Breast epithelium (tissue), 4 donors: Measurements from ENCODE around the gene SPOPL. TPM values are rescaled to one million over a fixed set of nuclear protein-coding genes. Genes with fewer than 3 reads are reported as not detected.

ENCODE experiments used
- DNase-seq, 2 donors: peaks; one replicate each; pipeline ENCODE4 v3.0.0-alpha.2; 2019; ENCODE audit warnings: low spot score in 2 of 2
- H3K27ac ChIP-seq, 2 donors: fragments of 200-600 bp; sonication (generic) in 1 of 2; one replicate each; pipeline ENCODE4 v1.5.1; 2016 to 2019; ENCODE audit warnings: mild to moderate bottlenecking in 1 of 2
- H3K27me3 ChIP-seq, 2 donors: fragments of 200-600 bp; sonication (generic) in 1 of 2; one replicate each; pipeline versions ENCODE4 v1.5.1 to v1.6.0; 2017 to 2019; ENCODE audit warnings: control low read depth in 1 of 2, mild to moderate bottlenecking in 1 of 2
- H3K36me3 ChIP-seq: fragments of 200-600 bp; one replicate; pipeline ENCODE4 v1.5.1; 2019
- H3K4me1 ChIP-seq, 2 donors: fragments of 200-600 bp; sonication (generic); one replicate each; pipeline ENCODE4 v1.5.1; 2016 to 2019; ENCODE audit warnings: control low read depth in 1 of 2
- H3K4me3 ChIP-seq, 3 donors: fragments of 200-600 bp; sonication (generic); 1 replicate in 2 of 3; 2 replicates in 1 of 3; pipeline ENCODE4 v1.5.1; 2016 to 2019; ENCODE audit warnings: mild to moderate bottlenecking in 3 of 3, moderate library complexity in 2 of 3
- H3K9me3 ChIP-seq, 2 donors: fragments of 200-600 bp; sonication (generic) in 1 of 2; one replicate each; pipeline ENCODE4 v1.5.1; 2016 to 2019; ENCODE audit warnings: control low read depth in 1 of 2
- POLR2A ChIP-seq: fragments of 450-650 bp; IDR thresholded peaks from one replicate; pipeline ENCODE4 v1.6.1; 2016; ENCODE audit warnings: antibody characterized with exemption, mild to moderate bottlenecking, moderate library complexity
- POLR2AphosphoS5 ChIP-seq, 3 donors: sonication (generic); formaldehyde crosslinking; IDR thresholded peaks; one replicate each; pipeline ENCODE4 v1.6.1; 2017; ENCODE audit warnings: antibody characterized with exemption in 3 of 3
- intact Hi-C: fragments of 100-400 bp; cut with DNase I; formaldehyde crosslinking; loops from one replicate; pipeline ENCODE4 v1.15.1; 2023; ENCODE audit warnings: low total_unique reads
- total RNA-seq, 3 donors: library from RNA; depleted of rRNA; stranded (reverse); fragments of >200 nt; gene quantifications; one replicate each; pipeline ENCODE4 v1.1.0, GENCODE V29; 2016
- TF ChIP-seq, protein P1 (sequence below), 3 donors: fragments of 450-650 bp; IDR thresholded peaks; one replicate each; pipeline ENCODE4 v1.5.1; 2016 to 2017; ENCODE audit warnings: antibody characterized with exemption in 3 of 3, mild to moderate bottlenecking in 3 of 3, moderate library complexity in 3 of 3

The SPOPL gene
- total RNA-seq, 3 donors from 2014 or later = 25.3 to 71.4 (median 49.2) TPM

DNA sequence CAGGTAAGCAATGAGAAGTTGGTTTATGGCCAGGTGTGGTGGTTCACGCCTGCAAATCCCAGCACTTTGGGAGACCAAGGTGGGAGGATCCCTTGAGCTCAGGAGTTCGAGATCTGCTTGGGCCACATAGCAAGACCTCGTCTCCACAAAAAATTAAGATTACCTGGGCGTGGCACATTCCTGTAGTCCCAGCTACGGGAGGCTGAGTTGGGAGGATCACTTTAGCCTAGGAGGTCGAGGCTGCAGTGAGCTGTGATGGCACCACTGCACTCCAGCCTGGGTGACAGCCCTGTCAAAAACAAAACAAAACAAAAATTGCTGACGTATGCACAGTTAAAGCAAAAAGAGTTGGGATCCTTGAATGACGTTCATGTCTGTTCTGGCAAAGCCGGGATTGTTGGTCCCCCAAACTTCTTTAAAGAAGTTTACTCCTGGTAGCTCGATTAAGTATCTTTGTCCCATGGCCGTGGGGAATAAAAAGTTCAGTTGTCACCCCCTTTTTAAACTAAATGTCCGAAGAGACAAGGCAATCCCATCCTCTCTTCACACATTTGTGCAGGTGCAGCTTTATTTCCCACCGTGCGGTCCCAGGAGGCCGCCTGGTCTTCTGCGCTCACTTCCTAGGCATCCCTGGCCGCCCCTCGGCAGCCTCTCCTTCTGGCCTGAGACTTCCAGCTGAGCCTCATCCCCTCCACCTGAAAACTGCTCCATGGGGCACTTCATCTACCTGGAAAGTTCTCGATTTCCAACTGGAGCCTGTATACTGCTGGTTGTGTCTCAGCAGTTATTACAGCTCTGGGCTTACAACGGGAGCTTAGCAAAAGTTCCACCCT, 762 bp upstream of the SPOPL start:
- Histone ChIP-seq H3K4me1 (no peaks in the 10 kb centered on the region), H3K36me3 (no peaks in the 10 kb centered on the region), H3K9me3 (no peaks in the 10 kb centered on the region), H3K27me3 (no peaks in the 10 kb centered on the region), H3K4me3 (peak overlapping the region; percentile 84 to 97 (median 94)), H3K27ac (peak overlapping the region; percentile 97 to 99)
- intact Hi-C loops = no loop called here
- TF ChIP-seq POLR2A (no peak), POLR2AphosphoS5 (IDR thresholded peaks at IDR 0.05) (no peak)
- TF ChIP-seq, protein P1, sequence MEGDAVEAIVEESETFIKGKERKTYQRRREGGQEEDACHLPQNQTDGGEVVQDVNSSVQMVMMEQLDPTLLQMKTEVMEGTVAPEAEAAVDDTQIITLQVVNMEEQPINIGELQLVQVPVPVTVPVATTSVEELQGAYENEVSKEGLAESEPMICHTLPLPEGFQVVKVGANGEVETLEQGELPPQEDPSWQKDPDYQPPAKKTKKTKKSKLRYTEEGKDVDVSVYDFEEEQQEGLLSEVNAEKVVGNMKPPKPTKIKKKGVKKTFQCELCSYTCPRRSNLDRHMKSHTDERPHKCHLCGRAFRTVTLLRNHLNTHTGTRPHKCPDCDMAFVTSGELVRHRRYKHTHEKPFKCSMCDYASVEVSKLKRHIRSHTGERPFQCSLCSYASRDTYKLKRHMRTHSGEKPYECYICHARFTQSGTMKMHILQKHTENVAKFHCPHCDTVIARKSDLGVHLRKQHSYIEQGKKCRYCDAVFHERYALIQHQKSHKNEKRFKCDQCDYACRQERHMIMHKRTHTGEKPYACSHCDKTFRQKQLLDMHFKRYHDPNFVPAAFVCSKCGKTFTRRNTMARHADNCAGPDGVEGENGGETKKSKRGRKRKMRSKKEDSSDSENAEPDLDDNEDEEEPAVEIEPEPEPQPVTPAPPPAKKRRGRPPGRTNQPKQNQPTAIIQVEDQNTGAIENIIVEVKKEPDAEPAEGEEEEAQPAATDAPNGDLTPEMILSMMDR (IDR thresholded peaks at IDR 0.05) = no peak
- DNase-seq = no peak

DNA sequence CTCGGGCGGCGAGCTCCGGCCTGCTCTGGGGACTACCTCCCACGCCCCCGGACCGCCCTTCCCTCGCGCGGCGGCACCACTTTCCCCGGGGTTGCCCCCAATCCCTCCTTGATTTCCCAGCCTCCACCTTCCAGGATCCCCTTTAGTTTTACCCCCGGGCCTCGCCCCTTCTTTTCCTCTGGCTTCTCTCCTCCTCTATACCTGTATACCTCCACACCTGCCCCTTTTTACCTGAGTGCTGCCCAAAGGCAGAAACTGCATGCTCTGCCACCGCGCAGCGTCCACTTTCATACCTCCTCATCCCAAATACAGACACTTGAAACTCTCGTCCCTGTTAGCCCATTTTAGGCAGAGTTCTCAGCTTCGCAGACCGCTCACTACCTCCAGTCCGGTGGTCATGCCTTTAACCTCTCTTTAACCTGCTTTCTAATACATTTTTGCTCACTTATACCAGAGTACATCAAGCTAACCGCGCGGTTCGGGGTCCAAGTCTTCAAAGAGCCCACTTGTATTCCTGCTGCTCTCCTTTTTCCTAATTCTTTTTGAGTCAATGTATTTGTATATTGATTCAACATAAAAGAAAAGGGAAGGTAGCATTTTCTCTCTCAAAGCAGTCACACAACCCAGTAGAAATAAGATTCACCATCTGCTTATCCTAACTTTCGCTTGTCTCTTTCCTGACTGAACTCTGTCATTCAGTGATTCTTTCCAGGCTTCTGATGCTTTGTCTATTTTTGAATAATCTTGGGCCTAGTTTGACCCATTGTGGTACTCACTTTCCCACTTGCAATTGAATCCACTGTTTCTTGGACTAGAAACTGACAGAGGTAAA, 901 bp downstream of the SPOPL start:
- peak in 1 of 2 donors; percentile 43 for DNase-seq
- intact Hi-C loops = no loop called here
- Histone ChIP-seq H3K9me3 (no peaks in the 10 kb centered on the region), H3K4me3 (peak overlapping the region; percentile 84 to 97 (median 94)), H3K27me3 (no peaks in the 10 kb centered on the region), H3K36me3 (no peaks in the 10 kb centered on the region), H3K27ac (peak overlapping the region; percentile 97 to 99), H3K4me1 (no peaks in the 10 kb centered on the region)
- TF ChIP-seq POLR2AphosphoS5 (IDR thresholded peaks at IDR 0.05) (no peak), POLR2A (no peak)
- TF ChIP-seq, protein P1 (IDR thresholded peaks at IDR 0.05) = no peak

DNA sequence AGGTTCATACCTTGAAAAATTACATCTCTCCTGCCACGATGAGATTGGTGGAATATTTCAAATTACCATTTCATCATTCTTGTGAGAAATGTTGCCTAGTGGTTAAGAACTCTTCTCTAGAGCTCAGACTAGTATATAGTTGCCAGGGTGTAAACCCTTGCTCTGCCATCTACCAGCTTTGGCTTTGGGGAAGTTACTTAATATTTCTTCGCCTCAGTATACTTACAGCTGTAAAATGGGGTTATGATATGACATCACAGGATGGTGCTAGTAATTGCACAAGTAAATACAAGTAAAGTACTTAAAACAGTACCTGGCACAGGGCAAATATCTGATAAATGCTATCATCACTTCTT, 1.5 kb downstream of the SPOPL start:
- H3K9me3 ChIP-seq = no peaks in the 10 kb centered on the region
- H3K36me3 ChIP-seq = no peaks in the 10 kb centered on the region
- H3K4me3 ChIP-seq = peak overlapping the region; percentile 84 to 97 (median 94)
- TF ChIP-seq POLR2AphosphoS5 (IDR thresholded peaks at IDR 0.05) (no peak), POLR2A (no peak)
- TF ChIP-seq, protein P1 (IDR thresholded peaks at IDR 0.05) = no peak
- no peaks in the 10 kb centered on the region for H3K4me1 ChIP-seq
- intact Hi-C loops = no loop called here
- H3K27me3 ChIP-seq = no peaks in the 10 kb centered on the region
- H3K27ac ChIP-seq = peak overlapping the region; percentile 97 to 99
- no peak for DNase-seq

DNA sequence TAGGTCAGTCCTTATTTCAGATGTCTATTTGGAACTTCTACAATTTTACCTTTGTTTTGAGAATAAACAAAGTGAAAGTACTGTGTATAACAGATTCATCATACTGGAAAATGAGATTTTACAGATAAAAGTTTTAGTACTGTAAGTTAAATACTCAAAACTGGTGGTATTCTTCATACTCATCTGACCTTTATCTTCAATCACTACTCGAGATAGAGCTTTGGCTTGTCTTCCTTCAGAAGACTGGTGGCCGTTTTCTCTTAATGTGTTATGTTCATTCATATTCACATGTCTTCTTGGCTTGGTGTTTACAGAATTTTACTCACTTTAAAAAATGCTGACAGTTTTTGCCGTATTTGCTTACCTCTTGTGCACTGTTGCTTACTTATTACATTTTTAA, 2.1 kb downstream of the SPOPL start:
- Histone ChIP-seq H3K4me3 (peak overlapping the region; percentile 84 to 97 (median 94)), H3K27ac (peak overlapping the region; percentile 97 to 99), H3K36me3 (no peaks in the 10 kb centered on the region), H3K9me3 (no peaks in the 10 kb centered on the region), H3K27me3 (no peaks in the 10 kb centered on the region), H3K4me1 (no peaks in the 10 kb centered on the region)
- TF ChIP-seq, protein P1 (IDR thresholded peaks at IDR 0.05) = no peak
- TF ChIP-seq POLR2A (no peak), POLR2AphosphoS5 (IDR thresholded peaks at IDR 0.05) (no peak)
- intact Hi-C loops = no loop called here
- no peak for DNase-seq

DNA sequence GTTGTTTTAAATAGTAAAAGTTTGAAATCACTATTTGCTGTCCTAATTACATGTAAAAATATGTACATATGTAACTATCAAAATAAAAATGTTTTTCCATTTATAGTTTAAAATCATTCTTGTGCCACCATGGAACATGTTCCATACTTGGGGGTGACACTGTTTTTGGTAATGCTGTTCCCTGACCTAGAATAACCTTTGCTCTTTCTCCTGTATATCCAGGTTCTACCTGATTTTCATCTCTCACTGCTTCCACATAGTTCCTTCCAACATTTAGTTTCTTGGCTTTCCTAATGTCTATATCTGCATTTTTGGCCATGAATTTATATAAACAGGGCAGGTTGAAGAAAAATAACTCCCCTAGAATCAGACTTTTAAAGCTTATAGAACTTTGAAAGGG, 2.5 kb downstream of the SPOPL start:
- Histone ChIP-seq H3K27me3 (no peaks in the 10 kb centered on the region), H3K36me3 (no peaks in the 10 kb centered on the region), H3K4me1 (no peaks in the 10 kb centered on the region), H3K4me3 (peak overlapping the region in 2 of 3 donors; percentile 84 to 94), H3K9me3 (no peaks in the 10 kb centered on the region), H3K27ac (peak overlapping the region; percentile 97 to 99)
- no peak for DNase-seq
- intact Hi-C loops = no loop called here
- TF ChIP-seq POLR2A (no peak), POLR2AphosphoS5 (IDR thresholded peaks at IDR 0.05) (no peak)
- TF ChIP-seq, protein P1 (IDR thresholded peaks at IDR 0.05) = no peak
